WTC11 (cell line): ENCODE results near the gene MACROD2. TPM values are rescaled to one million over a fixed set of nuclear protein-coding genes. Genes with fewer than 3 reads are reported as not detected.

Experiments used
- ATAC-seq: fragments of 200-7000 bp; cut with Tn5 transposase; 2 replicates; pipeline ENCODE4 v1.10.0; 2021; ENCODE audit warnings: mild to moderate bottlenecking, moderate library complexity
- CTCF ChIA-PET: fragments of 300-600 bp; sonication (Branson Sonifier 250); formaldehyde crosslinking; loops from one replicate; lab custom pipeline; 2021; ENCODE audit warnings: antibody characterized with exemption; lab: Charles Lee
- POLR2A ChIA-PET: fragments of 350-600 bp; sonication (Branson Sonifier 250); formaldehyde crosslinking; loops from one replicate; lab custom pipeline; 2021; ENCODE audit warnings: antibody characterized with exemption; lab: Charles Lee
- DNase-seq: peaks from one replicate; pipeline ENCODE4 v3.0.0; 2021; ENCODE audit warnings: low spot score
- H3K27ac Mint-ChIP-seq: 2 replicates; pipeline ENCODE4 v1.8.0; 2021; ENCODE audit warnings: mixed read lengths
- H3K27me3 Mint-ChIP-seq: 2 replicates; pipeline ENCODE4 v1.8.0; 2021; ENCODE audit warnings: low read depth, mild to moderate bottlenecking, moderate library complexity, mixed read lengths
- H3K36me3 Mint-ChIP-seq: 2 replicates; pipeline ENCODE4 v1.8.0; 2021; ENCODE audit warnings: mixed read lengths
- H3K4me1 Mint-ChIP-seq: 2 replicates; pipeline ENCODE4 v1.8.0; 2022; ENCODE audit warnings: mixed read lengths
- H3K4me3 Mint-ChIP-seq: 2 replicates; pipeline ENCODE4 v1.8.0; 2021; ENCODE audit warnings: mild to moderate bottlenecking, moderate library complexity, mixed read lengths
- H3K9me3 Mint-ChIP-seq: 2 replicates; pipeline ENCODE4 v1.8.0; 2021; ENCODE audit warnings: mixed read lengths
- AR ChIP-seq: fragments of 250-450 bp; sonication (Bioruptor Pico); IDR thresholded peaks from 2 replicates; pipeline ENCODE4 v1.9.0; 2021; ENCODE audit warnings: mild to moderate bottlenecking
- ATF2 ChIP-seq: sonication (generic); formaldehyde crosslinking; IDR thresholded peaks from 2 replicates; pipeline ENCODE4 v1.8.1; 2022; ENCODE audit warnings: low read depth, missing genetic modification reagents, borderline replicate concordance
- FOXJ3 ChIP-seq: sonication (generic); formaldehyde crosslinking; IDR thresholded peaks from 2 replicates; pipeline ENCODE4 v1.9.0; 2021; ENCODE audit warnings: missing genetic modification reagents, mild to moderate bottlenecking, borderline replicate concordance
- FOXK1 ChIP-seq: sonication (generic); formaldehyde crosslinking; IDR thresholded peaks from 2 replicates; pipeline ENCODE4 v1.8.0; 2022; ENCODE audit warnings: mild to moderate bottlenecking, moderate library complexity, missing genetic modification reagents
- GABPB1 ChIP-seq: sonication (generic); formaldehyde crosslinking; IDR thresholded peaks from 2 replicates; pipeline ENCODE4 v1.8.1; 2023; ENCODE audit warnings: mild to moderate bottlenecking, missing genetic modification reagents
- GTF2I ChIP-seq: fragments of 250-450 bp; sonication (Bioruptor Pico); conservative IDR thresholded peaks from 2 replicates; pipeline ENCODE4 v1.4.0; 2021; ENCODE audit warnings: mild to moderate bottlenecking
- IRF2 ChIP-seq: sonication (generic); formaldehyde crosslinking; IDR thresholded peaks from 2 replicates; pipeline ENCODE4 v1.8.0; 2022; ENCODE audit warnings: low read depth, missing genetic modification reagents, borderline replicate concordance
- NFATC4 ChIP-seq: fragments of 250-450 bp; sonication (Bioruptor Pico); IDR thresholded peaks from 2 replicates; pipeline ENCODE4 v1.9.0; 2021; ENCODE audit warnings: mild to moderate bottlenecking
- NR2C2 ChIP-seq: sonication (generic); formaldehyde crosslinking; IDR thresholded peaks from 2 replicates; pipeline ENCODE4 v1.8.0; 2022; ENCODE audit warnings: mild to moderate bottlenecking, missing genetic modification reagents
- OVOL2 ChIP-seq: fragments of 250-450 bp; sonication (Bioruptor Pico); IDR thresholded peaks from 2 replicates; pipeline ENCODE4 v1.9.0; 2021; ENCODE audit warnings: mild to moderate bottlenecking, borderline replicate concordance
- PRDM15 ChIP-seq: sonication (generic); formaldehyde crosslinking; IDR thresholded peaks from 2 replicates; pipeline ENCODE4 v1.8.0; 2022; ENCODE audit warnings: missing genetic modification reagents
- SP1 ChIP-seq: sonication (generic); formaldehyde crosslinking; conservative IDR thresholded peaks from 2 replicates; pipeline ENCODE4 v1.8.1; 2022; ENCODE audit warnings: missing genetic modification reagents
- TP53 ChIP-seq: sonication (generic); formaldehyde crosslinking; IDR thresholded peaks from 2 replicates; pipeline ENCODE4 v1.8.1; 2023; ENCODE audit warnings: mild to moderate bottlenecking, missing genetic modification reagents
- USF1 ChIP-seq: sonication (generic); formaldehyde crosslinking; IDR thresholded peaks from 2 replicates; pipeline ENCODE4 v1.8.0; 2022; ENCODE audit warnings: mild to moderate bottlenecking, missing genetic modification reagents
- ZBTB21 ChIP-seq: sonication (generic); formaldehyde crosslinking; IDR thresholded peaks from 2 replicates; pipeline ENCODE4 v1.8.1; 2023; ENCODE audit warnings: mild to moderate bottlenecking, missing genetic modification reagents, borderline replicate concordance
- ZNF121 ChIP-seq: sonication (generic); formaldehyde crosslinking; IDR thresholded peaks from 2 replicates; pipeline ENCODE4 v1.8.0; 2023; ENCODE audit warnings: missing genetic modification reagents
- ZNF232 ChIP-seq: sonication (generic); formaldehyde crosslinking; IDR thresholded peaks from 2 replicates; pipeline ENCODE4 v1.8.0; 2022; ENCODE audit warnings: mild to moderate bottlenecking, missing genetic modification reagents
- ZNF416 ChIP-seq: fragments of 250-450 bp; sonication (Bioruptor Pico); IDR thresholded peaks from 2 replicates; pipeline ENCODE4 v1.9.0; 2021; ENCODE audit warnings: mild to moderate bottlenecking, inconsistent platforms
- ZNF423 ChIP-seq: fragments of 250-450 bp; sonication (Bioruptor Pico); IDR thresholded peaks from 2 replicates; pipeline ENCODE4 v2.1.2; 2022; ENCODE audit warnings: mild to moderate bottlenecking, moderate library complexity
- total RNA-seq: library from RNA; stranded (reverse); gene quantifications from 3 replicates; pipeline ENCODE4 v1.2.3, GENCODE V29; 2021
- TF ChIP-seq, protein P1 (sequence below): sonication (generic); formaldehyde crosslinking; IDR thresholded peaks from 2 replicates; pipeline ENCODE4 v1.8.1; 2023; ENCODE audit warnings: mild to moderate bottlenecking, missing genetic modification reagents, moderate library complexity
- TF ChIP-seq, protein P2 (sequence below): sonication (generic); formaldehyde crosslinking; IDR thresholded peaks from 2 replicates; pipeline ENCODE4 v1.8.1; 2022; ENCODE audit warnings: low read depth, mild to moderate bottlenecking, moderate library complexity, missing genetic modification reagents, borderline replicate concordance
- TF ChIP-seq, protein P3 (sequence below): sonication (generic); formaldehyde crosslinking; IDR thresholded peaks from 2 replicates; pipeline ENCODE4 v1.8.1; 2023; ENCODE audit warnings: mild to moderate bottlenecking, missing genetic modification reagents, moderate library complexity
- TF ChIP-seq, protein P4 (sequence below): sonication (generic); formaldehyde crosslinking; IDR thresholded peaks from 2 replicates; pipeline ENCODE4 v1.8.0; 2022; ENCODE audit warnings: mild to moderate bottlenecking, missing genetic modification reagents

MACROD2 gene
- total RNA-seq, 1 experiment from 2014 or later, result 4.1 TPM

DNA sequence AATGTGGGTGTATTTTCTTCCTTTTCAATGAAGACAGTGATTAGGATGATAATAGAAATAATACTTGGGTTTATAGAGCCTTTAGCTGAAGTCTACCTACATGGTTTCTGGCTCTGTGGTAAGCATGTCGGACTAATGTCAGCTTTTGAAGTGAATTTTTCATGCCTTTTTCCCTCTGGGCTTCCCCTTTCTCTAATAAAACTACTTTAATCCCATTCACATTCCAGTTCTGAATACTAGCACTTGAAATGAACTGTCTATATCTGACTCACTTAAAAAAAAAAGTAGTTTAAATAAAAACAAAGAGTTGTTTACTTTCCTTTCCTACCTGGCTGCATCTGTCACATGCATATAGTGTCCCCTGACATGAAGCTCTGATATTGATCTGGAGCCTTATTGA, 888.0 kb downstream of the MACROD2 start:
- Mint-ChIP-seq H3K4me1 (peaks cover 11% of the 10 kb centered on the region), H3K4me3 (no peak overlapping the region), H3K36me3 (no peaks in the 10 kb centered on the region), H3K9me3 (no peaks in the 10 kb centered on the region), H3K27me3 (no peaks in the 10 kb centered on the region), H3K27ac (no peak overlapping the region)
- ATAC-seq (no peak), DNase-seq (no peak)
- CTCF ChIA-PET, result no interaction called here
- POLR2A ChIA-PET, result no interaction called here
- TF ChIP-seq NR2C2 (CRISPR knock-in tag) (no peak), ATF2 (CRISPR knock-in tag) (no peak), TP53 (no peak), ZNF423 (CRISPR knock-in tag) (no peak), OVOL2 (CRISPR knock-in tag) (no peak), AR (no peak), GABPB1 (no peak)
- TF ChIP-seq, protein P1, sequence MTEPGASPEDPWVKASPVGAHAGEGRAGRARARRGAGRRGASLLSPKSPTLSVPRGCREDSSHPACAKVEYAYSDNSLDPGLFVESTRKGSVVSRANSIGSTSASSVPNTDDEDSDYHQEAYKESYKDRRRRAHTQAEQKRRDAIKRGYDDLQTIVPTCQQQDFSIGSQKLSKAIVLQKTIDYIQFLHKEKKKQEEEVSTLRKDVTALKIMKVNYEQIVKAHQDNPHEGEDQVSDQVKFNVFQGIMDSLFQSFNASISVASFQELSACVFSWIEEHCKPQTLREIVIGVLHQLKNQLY (CRISPR knock-in tag), result no peak
- TF ChIP-seq, protein P2, sequence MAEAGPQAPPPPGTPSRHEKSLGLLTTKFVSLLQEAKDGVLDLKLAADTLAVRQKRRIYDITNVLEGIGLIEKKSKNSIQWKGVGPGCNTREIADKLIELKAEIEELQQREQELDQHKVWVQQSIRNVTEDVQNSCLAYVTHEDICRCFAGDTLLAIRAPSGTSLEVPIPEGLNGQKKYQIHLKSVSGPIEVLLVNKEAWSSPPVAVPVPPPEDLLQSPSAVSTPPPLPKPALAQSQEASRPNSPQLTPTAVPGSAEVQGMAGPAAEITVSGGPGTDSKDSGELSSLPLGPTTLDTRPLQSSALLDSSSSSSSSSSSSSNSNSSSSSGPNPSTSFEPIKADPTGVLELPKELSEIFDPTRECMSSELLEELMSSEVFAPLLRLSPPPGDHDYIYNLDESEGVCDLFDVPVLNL (CRISPR knock-in tag), result no peak
- TF ChIP-seq, protein P3, sequence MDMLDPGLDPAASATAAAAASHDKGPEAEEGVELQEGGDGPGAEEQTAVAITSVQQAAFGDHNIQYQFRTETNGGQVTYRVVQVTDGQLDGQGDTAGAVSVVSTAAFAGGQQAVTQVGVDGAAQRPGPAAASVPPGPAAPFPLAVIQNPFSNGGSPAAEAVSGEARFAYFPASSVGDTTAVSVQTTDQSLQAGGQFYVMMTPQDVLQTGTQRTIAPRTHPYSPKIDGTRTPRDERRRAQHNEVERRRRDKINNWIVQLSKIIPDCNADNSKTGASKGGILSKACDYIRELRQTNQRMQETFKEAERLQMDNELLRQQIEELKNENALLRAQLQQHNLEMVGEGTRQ, result no peak

DNA sequence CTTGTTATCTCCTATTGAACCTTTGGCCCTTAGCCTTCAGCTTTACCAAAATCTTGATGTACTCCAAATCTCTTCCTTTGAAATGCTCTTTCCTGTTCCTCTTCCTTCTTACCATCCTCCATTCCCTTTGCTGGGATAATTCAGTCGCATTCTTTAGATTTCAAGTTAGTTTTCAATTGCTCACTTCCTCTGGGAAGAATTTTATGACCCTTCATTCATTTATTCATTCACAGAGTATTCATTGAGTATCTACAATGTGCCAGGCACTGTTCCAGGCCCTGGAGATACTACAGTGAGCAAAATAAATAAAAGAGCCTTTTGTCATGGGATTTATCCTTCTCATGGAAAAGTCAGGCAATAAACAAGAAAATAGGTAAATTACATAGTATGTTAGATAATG, 890.3 kb downstream of the MACROD2 start:
- CTCF ChIA-PET, result no interaction called here
- H3K36me3 Mint-ChIP-seq, result no peaks in the 10 kb centered on the region
- DNase-seq (no peak), ATAC-seq (no peak)
- H3K27me3 Mint-ChIP-seq, result no peaks in the 10 kb centered on the region
- H3K4me1 Mint-ChIP-seq, result peaks cover 3% of the 10 kb centered on the region; the same call in 1 of the 2 replicates
- no peak overlapping the region for H3K27ac Mint-ChIP-seq
- no peak overlapping the region for H3K4me3 Mint-ChIP-seq
- H3K9me3 Mint-ChIP-seq, result peaks cover 5% of the 10 kb centered on the region; the same call in 1 of the 2 replicates
- POLR2A ChIA-PET, result no interaction called here
- TF ChIP-seq ZNF121, result no peak
- no peak for TF ChIP-seq NFATC4 (CRISPR knock-in tag)
- TF ChIP-seq GTF2I (CRISPR knock-in tag), result no peak
- no peak for TF ChIP-seq ZNF416 (CRISPR knock-in tag)
- TF ChIP-seq ZNF232 (CRISPR knock-in tag), result no peak
- TF ChIP-seq SP1 (CRISPR knock-in tag), result no peak
- TF ChIP-seq, protein P1 (CRISPR knock-in tag), result no peak
- TF ChIP-seq IRF2, result no peak
- no peak for TF ChIP-seq FOXK1 (CRISPR knock-in tag)
- no peak for TF ChIP-seq FOXJ3 (CRISPR knock-in tag)
- no peak for TF ChIP-seq PRDM15
- no peak for TF ChIP-seq USF1 (CRISPR knock-in tag)
- TF ChIP-seq ZBTB21 (CRISPR knock-in tag), result no peak
- TF ChIP-seq, protein P4, sequence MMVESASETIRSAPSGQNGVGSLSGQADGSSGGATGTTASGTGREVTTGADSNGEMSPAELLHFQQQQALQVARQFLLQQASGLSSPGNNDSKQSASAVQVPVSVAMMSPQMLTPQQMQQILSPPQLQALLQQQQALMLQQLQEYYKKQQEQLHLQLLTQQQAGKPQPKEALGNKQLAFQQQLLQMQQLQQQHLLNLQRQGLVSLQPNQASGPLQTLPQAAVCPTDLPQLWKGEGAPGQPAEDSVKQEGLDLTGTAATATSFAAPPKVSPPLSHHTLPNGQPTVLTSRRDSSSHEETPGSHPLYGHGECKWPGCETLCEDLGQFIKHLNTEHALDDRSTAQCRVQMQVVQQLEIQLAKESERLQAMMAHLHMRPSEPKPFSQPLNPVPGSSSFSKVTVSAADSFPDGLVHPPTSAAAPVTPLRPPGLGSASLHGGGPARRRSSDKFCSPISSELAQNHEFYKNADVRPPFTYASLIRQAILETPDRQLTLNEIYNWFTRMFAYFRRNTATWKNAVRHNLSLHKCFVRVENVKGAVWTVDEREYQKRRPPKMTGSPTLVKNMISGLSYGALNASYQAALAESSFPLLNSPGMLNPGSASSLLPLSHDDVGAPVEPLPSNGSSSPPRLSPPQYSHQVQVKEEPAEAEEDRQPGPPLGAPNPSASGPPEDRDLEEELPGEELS (CRISPR knock-in tag), result no peak
